CD14-positive monocyte (primary cell): Measurements from ENCODE around the gene PDP2. TPM values are rescaled to one million over a fixed set of nuclear protein-coding genes. Genes with fewer than 3 reads are reported as not detected.

Experiments used
- DNase-seq, 3 donors: peaks; one replicate each; pipeline ENCODE4 v3.0.0-alpha.2; 2011 to 2022
- H2AFZ ChIP-seq: 2 replicates; pipeline ENCODE4 v1.6.0; 2012; ENCODE audit warnings: mild to moderate bottlenecking, low read depth, low read length, inconsistent platforms; ENCODE audit not compliant: insufficient read depth, poor library complexity, severe bottlenecking
- H3K27ac ChIP-seq, 2 donors: 1 replicate in 1 of 2; 2 replicates in 1 of 2; pipeline ENCODE4 v1.5.1; 2012 to 2013; ENCODE audit warnings: low read length in 2 of 2, control low read depth in 1 of 2, inconsistent platforms in 1 of 2, low read depth in 1 of 2, mild to moderate bottlenecking in 1 of 2
- H3K27me3 ChIP-seq, 2 donors: one replicate each; pipeline versions ENCODE4 v1.6.0 to v1.6.1; 2011 to 2013; ENCODE audit warnings: low read length in 2 of 2; ENCODE audit not compliant: control insufficient read depth in 2 of 2, insufficient read depth in 2 of 2
- H3K36me3 ChIP-seq, 2 donors: replicated peaks in 1 of 2; 1 replicate in 1 of 2; 2 replicates in 1 of 2; pipeline versions ENCODE4 v1.5.1 to v1.6.1; 2012 to 2013; ENCODE audit warnings: low read length in 2 of 2, control low read depth in 1 of 2, inconsistent platforms in 1 of 2, mild to moderate bottlenecking in 1 of 2; ENCODE audit not compliant: insufficient read depth in 2 of 2, control insufficient read depth in 1 of 2
- H3K4me1 ChIP-seq, 2 donors: 1 replicate in 1 of 2; 2 replicates in 1 of 2; pipeline versions ENCODE4 v1.5.1 to v1.6.1; 2012 to 2013; ENCODE audit warnings: low read length in 2 of 2, control low read depth in 1 of 2, inconsistent platforms in 1 of 2, mild to moderate bottlenecking in 1 of 2, moderate library complexity in 1 of 2; ENCODE audit not compliant: insufficient read depth in 2 of 2, control insufficient read depth in 1 of 2
- H3K4me2 ChIP-seq: replicated peaks from 2 replicates; pipeline ENCODE3; 2012; ENCODE audit warnings: low read length, moderate library complexity, mild to moderate bottlenecking; ENCODE audit not compliant: poor library complexity, severe bottlenecking; ENCODE audit errors: extremely low read depth
- H3K4me3 ChIP-seq, 3 experiments: fragments of 200-600 bp in 1 of 3; sonication (generic) in 1 of 3; replicated peaks in 1 of 3; 1 replicate in 2 of 3; 2 replicates in 1 of 3; pipeline ENCODE4 v1.5.1; 2011 to 2013; ENCODE audit warnings: low read length in 3 of 3, mild to moderate bottlenecking in 3 of 3, control low read depth in 2 of 3, low read depth in 2 of 3, inconsistent platforms in 1 of 3, moderate library complexity in 1 of 3
- H3K79me2 ChIP-seq: 2 replicates; pipeline ENCODE4 v1.6.0; 2012; ENCODE audit warnings: mild to moderate bottlenecking, control low read depth, inconsistent platforms, low read length, moderate library complexity; ENCODE audit not compliant: insufficient read depth
- H3K9ac ChIP-seq: 2 replicates; pipeline ENCODE4 v1.6.0; 2017; ENCODE audit warnings: low read length, mild to moderate bottlenecking; ENCODE audit not compliant: insufficient read depth, poor library complexity, severe bottlenecking
- H3K9me3 ChIP-seq, 2 donors: replicated peaks in 1 of 2; 1 replicate in 1 of 2; 2 replicates in 1 of 2; pipeline versions ENCODE4 v1.5.1 to v1.6.1; 2012 to 2013; ENCODE audit warnings: low read length in 2 of 2, control low read depth in 1 of 2; ENCODE audit not compliant: control insufficient read depth in 1 of 2, insufficient read depth in 1 of 2
- H4K20me1 ChIP-seq: 2 replicates; pipeline ENCODE4 v1.6.0; 2012; ENCODE audit warnings: mild to moderate bottlenecking, low read length, control low read depth, moderate library complexity; ENCODE audit not compliant: insufficient read depth
- H3K27ac Mint-ChIP-seq, 7 donors: one replicate each; pipeline ENCODE4 v1.8.0; 2020; ENCODE audit warnings: mild to moderate bottlenecking in 7 of 7, mixed read lengths in 7 of 7, moderate library complexity in 6 of 7, inconsistent platforms in 2 of 7
- H3K27me3 Mint-ChIP-seq, 3 donors: one replicate each; pipeline ENCODE4 v1.8.0; 2021 to 2022; ENCODE audit warnings: low read depth in 3 of 3, mild to moderate bottlenecking in 3 of 3, mixed read lengths in 3 of 3, moderate library complexity in 3 of 3, inconsistent platforms in 1 of 3
- H3K36me3 Mint-ChIP-seq, 2 donors: one replicate each; pipeline ENCODE4 v1.8.0; 2020; ENCODE audit warnings: mixed read lengths in 2 of 2, inconsistent platforms in 1 of 2, mild to moderate bottlenecking in 1 of 2
- H3K4me1 Mint-ChIP-seq: one replicate; pipeline ENCODE4 v1.8.0; 2020; ENCODE audit warnings: mild to moderate bottlenecking, mixed read lengths
- H3K4me3 Mint-ChIP-seq, 2 donors: one replicate each; pipeline ENCODE4 v1.8.0; 2020; ENCODE audit warnings: mild to moderate bottlenecking in 2 of 2, mixed read lengths in 2 of 2, moderate library complexity in 1 of 2
- H3K9me3 Mint-ChIP-seq, 7 donors: one replicate each; pipeline ENCODE4 v1.8.0; 2020 to 2022; ENCODE audit warnings: mixed read lengths in 7 of 7, mild to moderate bottlenecking in 6 of 7, moderate library complexity in 6 of 7, inconsistent platforms in 2 of 7
- CTCF ChIP-seq: fragments of 200-600 bp; IDR thresholded peaks from one replicate; pipeline ENCODE4 v1.8.0; 2022; ENCODE audit warnings: antibody characterized with exemption, mild to moderate bottlenecking
- WGBS: methylation state at CpG from one replicate; pipeline ENCODE4 v1.1.5; 2013; ENCODE audit warnings: missing lambda C conversion rate; ENCODE audit not compliant: insufficient coverage; 5-methylcytosine and 5-hydroxymethylcytosine counted together
- intact Hi-C, 2 donors: fragments of 100-400 bp; cut with micrococcal nuclease; formaldehyde crosslinking; loops; one replicate each; pipeline versions ENCODE4 v1.15.0 to v1.15.1; 2023
- polyA plus RNA-seq, 3 donors: library from polyadenylated mRNA; depleted of rRNA in 1 of 3; unstranded in 2 of 3; stranded (reverse) in 1 of 3; fragments of 300-500 nt in 2 of 3; fragments of >200 nt in 1 of 3; fragmentation: Illumina TruSeq in 2 of 3; gene quantifications; 1 replicate in 2 of 3; 2 replicates in 1 of 3; pipeline ENCODE4 v1.2.3, GENCODE V29; 2012 to 2021

Gene PDP2
- polyA plus RNA-seq, 3 donors: 1.1 TPM; not detected in 2

GRCh38 chr16:66858740-66859396 lies 21.4 kb upstream of the PDP2 start:
- Mint-ChIP-seq H3K27ac (no peak overlapping the region), H3K4me3 (no peak overlapping the region), H3K27me3 (peaks cover 15 to 34% (median 26%) of the 10 kb centered on the region in 3 donors), H3K4me1 (peaks cover 5% of the 10 kb centered on the region), H3K9me3 (no peaks in the 10 kb centered on the region), H3K36me3 (no peaks in the 10 kb centered on the region)
- WGBS: 33% methylated on average over 3 of the region's 4 CpGs
- no peak for TF ChIP-seq CTCF
- no peak for DNase-seq
- Histone ChIP-seq H3K4me3 (no peak overlapping the region), H3K27me3 (peaks cover 0 to 13% of the 10 kb centered on the region in 2 donors), H3K4me2 (no peak overlapping the region), H4K20me1 (no peaks in the 10 kb centered on the region), H3K9me3 (no peaks in the 10 kb centered on the region), H3K36me3 (no peaks in the 10 kb centered on the region), H2AFZ (no peak overlapping the region), H3K79me2 (no peaks in the 10 kb centered on the region), H3K9ac (no peak overlapping the region), H3K27ac (no peak overlapping the region), H3K4me1 (peaks cover 0 to 9% of the 10 kb centered on the region in 2 donors)
- intact Hi-C loops: no loop called here

GRCh38 chr16:66859397-66860068 lies 20.8 kb upstream of the PDP2 start:
- Mint-ChIP-seq H3K9me3 (no peaks in the 10 kb centered on the region), H3K4me1 (peaks cover 5% of the 10 kb centered on the region), H3K4me3 (no peak overlapping the region), H3K27ac (no peak overlapping the region), H3K27me3 (peaks cover 13 to 27% (median 22%) of the 10 kb centered on the region in 3 donors), H3K36me3 (no peaks in the 10 kb centered on the region)
- no peak for DNase-seq
- Histone ChIP-seq H3K4me3 (no peak overlapping the region), H3K9ac (peak overlapping the region; percentile 1), H2AFZ (no peak overlapping the region), H4K20me1 (no peaks in the 10 kb centered on the region), H3K27ac (no peak overlapping the region), H3K4me1 (peaks cover 0 to 9% of the 10 kb centered on the region in 2 donors), H3K4me2 (no peak overlapping the region), H3K9me3 (no peaks in the 10 kb centered on the region), H3K79me2 (no peaks in the 10 kb centered on the region), H3K27me3 (peaks cover 0 to 10% of the 10 kb centered on the region in 2 donors), H3K36me3 (no peaks in the 10 kb centered on the region)
- TF ChIP-seq CTCF: no peak
- intact Hi-C loops: loop anchor here (10.0 kb wide), 2 partner anchors 135 to 255 kb away; partner anchors contain the start of gene CMTM3 (in 1 of the 2)
- 92% methylated on average over 2 of the region's 3 CpGs for WGBS
